RCC 7860 (cell line): ENCODE results near the gene KATNB1.

Experiments
- DNase-seq: peaks from one replicate; pipeline ENCODE4 v3.0.0-alpha.2; 2015; ENCODE audit warnings: low spot score
- FAIRE-seq: peaks from 2 replicates; lab custom pipeline; 2012; peaks lifted over from hg19 to GRCh38; lab: Jason Lieb, UNC

Gene KATNB1

GRCh38 chr16:57754354-57755060 is 18.9 kb downstream of the KATNB1 start:
- no peak for DNase-seq
- FAIRE-seq, result no peak

GRCh38 chr16:57755061-57755684 is 19.6 kb downstream of the KATNB1 start:
- FAIRE-seq, result no peak
- no peak for DNase-seq

DNA sequence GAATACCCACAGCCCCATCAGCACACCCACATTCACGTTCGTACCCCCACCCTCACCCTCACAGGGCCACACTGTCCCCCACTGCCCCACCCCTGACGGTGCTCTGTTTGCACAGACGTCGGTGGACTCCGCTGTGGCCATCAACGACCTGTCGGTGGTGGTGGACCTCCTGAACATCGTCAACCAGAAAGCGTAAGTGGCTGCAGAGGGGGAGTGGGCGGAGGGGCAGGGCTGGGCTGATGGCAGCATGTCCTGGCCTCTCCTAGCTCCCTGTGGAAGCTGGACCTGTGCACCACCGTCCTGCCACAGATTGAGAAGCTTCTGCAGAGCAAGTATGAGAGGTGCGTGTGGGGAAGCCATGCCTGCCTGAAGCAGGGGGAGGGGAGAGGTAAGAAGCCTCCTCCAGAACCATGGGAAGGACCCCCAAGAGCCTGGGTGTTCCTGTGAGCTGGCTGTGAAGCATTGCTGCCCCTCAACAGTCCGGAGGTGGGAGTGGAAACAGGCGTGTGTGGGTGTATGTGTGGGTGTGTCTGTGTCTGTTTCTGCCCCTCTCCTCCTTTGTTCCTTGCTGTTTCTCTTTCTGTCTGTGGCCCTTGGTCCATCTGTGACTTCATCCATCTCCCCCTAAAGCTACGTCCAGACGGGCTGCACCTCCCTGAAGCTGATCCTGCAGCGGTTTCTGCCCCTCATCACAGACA is 20.3 kb downstream of the KATNB1 start:
- FAIRE-seq, result no peak
- DNase-seq, result no peak

GRCh38 chr16:57756424-57757325 is 21.1 kb downstream of the KATNB1 start:
- FAIRE-seq, result no peak
- DNase-seq, result no peak

- no peak for FAIRE-seq
- DNase-seq, result peak; percentile 56
Measured at GRCh38 chr16:57757326-57757786, 21.8 kb downstream of the KATNB1 start.

DNA sequence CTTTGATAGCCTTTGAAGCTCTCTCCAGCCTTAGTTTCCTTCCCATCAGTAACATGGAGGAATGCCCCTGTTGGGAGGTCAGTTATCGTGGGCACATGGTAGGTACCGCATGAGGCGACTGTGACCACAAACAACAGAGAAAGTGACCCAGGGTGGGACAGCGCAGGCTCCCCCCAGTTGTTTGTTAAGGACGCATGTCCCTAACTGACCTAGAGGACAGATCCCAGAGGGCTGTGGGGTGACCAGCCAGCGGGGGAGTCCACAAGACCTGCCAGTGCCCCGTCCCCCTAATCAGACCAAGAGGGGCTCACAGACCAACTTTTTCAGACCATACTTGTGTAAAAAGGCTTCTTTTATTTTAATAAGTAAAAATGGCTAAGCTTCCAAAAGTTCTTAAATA is 22.3 kb downstream of the KATNB1 start:
- FAIRE-seq (no peak), DNase-seq (no peak)

GRCh38 chr16:57758331-57759117 is 23.0 kb downstream of the KATNB1 start:
- FAIRE-seq, result no peak
- DNase-seq, result no peak

DNA sequence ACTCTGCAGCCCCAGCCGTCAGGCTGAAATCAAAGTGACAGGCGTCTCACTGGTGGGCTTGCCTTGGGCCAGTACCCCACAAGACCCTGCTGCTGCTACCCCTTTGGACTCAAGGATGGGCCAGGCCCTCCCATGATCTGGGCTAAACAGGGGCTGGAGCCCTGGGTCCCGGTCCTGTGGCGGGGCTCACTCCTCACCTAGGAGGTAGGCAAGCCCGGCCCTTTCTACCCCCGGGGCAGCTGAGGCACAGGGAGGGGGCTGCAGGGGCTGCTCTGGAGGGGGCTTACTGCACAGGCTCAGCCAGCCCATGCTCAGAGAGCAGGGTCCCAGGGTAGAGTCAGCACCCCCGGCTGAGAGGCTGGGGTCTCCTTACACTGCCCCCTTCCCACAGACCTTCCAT is 23.6 kb downstream of the KATNB1 start:
- no peak for FAIRE-seq
- no peak for DNase-seq

- DNase-seq, result no peak
- no peak for FAIRE-seq
Measured at GRCh38 chr16:57759541-57760356, 24.2 kb downstream of the KATNB1 start.

GRCh38 chr16:57760357-57761160 is 25.0 kb downstream of the KATNB1 start:
- no peak for DNase-seq
- FAIRE-seq, result no peak

GRCh38 chr16:57761301-57761700 is 25.7 kb downstream of the KATNB1 start:
- no peak for DNase-seq
- no peak for FAIRE-seq

GRCh38 chr16:57761957-57762356 is 26.4 kb downstream of the KATNB1 start:
- DNase-seq, result no peak
- no peak for FAIRE-seq

- FAIRE-seq (no peak), DNase-seq (no peak)
Measured at GRCh38 chr16:57762365-57763040, 26.9 kb downstream of the KATNB1 start.

DNA sequence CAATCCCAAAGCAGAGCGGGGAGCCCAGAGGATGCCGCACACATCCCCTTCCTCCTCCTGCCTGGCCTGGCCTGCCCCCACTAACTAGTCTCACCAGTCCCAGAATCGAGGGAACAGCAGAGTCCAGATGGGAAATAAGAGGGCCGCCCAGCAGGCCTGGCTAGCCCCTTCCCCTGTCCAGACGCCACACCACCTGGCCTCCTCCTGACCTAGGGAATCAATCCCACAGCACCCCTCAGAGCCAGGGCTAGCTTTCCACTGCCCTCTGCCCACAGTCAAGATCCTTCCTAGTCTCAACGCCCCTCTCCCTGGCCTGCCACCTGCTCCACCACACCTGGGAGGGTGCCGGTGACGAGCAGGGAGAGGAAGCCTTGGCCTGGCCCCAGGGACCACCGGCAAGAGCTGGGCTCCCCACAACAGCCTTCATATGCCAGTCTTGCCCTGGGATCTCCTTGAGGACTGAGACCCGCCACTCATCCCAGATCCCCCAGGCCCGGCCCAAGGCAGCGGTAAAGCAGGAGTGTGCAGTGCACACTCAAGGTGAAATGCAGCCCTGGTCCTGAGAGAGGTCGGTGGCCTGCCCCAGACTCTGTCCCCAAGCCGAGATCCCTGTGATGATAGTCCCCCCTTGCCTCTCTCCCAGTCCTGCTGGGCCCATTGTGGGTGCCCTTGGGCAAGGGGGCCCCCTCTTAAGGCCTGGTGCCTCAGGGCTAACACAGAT is 27.9 kb downstream of the KATNB1 start:
- FAIRE-seq, result no peak
- no peak for DNase-seq

GRCh38 chr16:57764006-57764340 is 28.4 kb downstream of the KATNB1 start:
- DNase-seq (no peak), FAIRE-seq (no peak)

DNA sequence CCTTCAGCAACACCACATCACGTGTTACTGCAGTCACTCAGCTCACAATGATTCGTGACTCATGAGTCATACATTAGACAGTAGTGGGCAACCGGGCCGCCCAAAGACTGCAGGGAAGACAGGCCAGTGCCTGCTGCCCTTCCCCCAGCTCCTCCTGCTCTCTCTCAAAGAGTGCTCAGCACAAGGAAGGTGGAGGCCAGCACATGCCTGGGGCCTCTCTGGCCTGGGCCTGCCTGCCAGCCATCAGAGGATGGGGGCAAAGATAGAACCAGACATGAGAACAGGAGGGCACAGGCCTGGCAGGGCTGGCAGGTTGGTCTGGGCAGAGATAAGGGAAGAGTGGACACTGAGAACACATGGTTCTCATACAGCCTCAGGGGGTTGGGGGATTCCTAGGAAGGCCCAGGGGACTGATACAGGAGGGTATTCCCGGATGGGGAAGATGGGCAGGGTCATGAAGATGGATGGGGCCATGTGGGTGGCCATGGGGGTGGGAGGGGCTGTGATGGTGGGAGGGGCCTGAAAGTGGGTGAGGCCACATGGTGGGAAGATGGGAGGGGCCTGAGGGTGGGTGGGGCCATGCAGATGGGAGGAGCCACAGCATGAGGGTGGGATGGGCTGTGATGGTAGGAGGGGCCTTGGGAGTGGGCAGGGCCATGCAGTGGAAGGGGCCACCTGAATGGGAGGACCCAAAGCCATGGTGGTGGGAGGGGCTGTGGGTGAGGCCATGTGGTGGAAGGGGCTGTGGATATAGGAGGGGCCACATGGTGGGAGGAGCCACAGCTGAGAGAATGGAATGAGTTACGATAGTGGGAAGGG is 29.0 kb downstream of the KATNB1 start:
- peak; percentile 85 for FAIRE-seq
- DNase-seq, result peak; percentile 95
